Activated naive CD8-positive, alpha-beta T cell treated with anti-CD3 and anti-CD28 coated beads, Interleukin-2, amount 50 U/mL, for 24 hours (primary cell): ENCODE results near the gene CLMP.

ENCODE experiments used
- ATAC-seq: fragments of 150-1000 bp; cut with Tn5 transposase; one replicate; pipeline ENCODE4 v1.10.0; 2021
- DNase-seq: peaks from one replicate; pipeline ENCODE4 v3.0.0; 2021
- H3K27ac Mint-ChIP-seq: one replicate; pipeline ENCODE4 v1.8.0; 2021; ENCODE audit warnings: mild to moderate bottlenecking, mixed read lengths
- H3K27me3 Mint-ChIP-seq: one replicate; pipeline ENCODE4 v1.8.0; 2021; ENCODE audit warnings: mixed read lengths
- H3K36me3 Mint-ChIP-seq: one replicate; pipeline ENCODE4 v1.8.0; 2021; ENCODE audit warnings: low read depth, mixed read lengths
- H3K4me1 Mint-ChIP-seq: one replicate; pipeline ENCODE4 v1.8.0; 2021; ENCODE audit warnings: mixed read lengths
- H3K4me3 Mint-ChIP-seq: one replicate; pipeline ENCODE4 v1.8.0; 2021; ENCODE audit warnings: mild to moderate bottlenecking, moderate library complexity, mixed read lengths
- H3K9me3 Mint-ChIP-seq: one replicate; pipeline ENCODE4 v1.8.0; 2021; ENCODE audit warnings: mixed read lengths

Gene CLMP

DNA sequence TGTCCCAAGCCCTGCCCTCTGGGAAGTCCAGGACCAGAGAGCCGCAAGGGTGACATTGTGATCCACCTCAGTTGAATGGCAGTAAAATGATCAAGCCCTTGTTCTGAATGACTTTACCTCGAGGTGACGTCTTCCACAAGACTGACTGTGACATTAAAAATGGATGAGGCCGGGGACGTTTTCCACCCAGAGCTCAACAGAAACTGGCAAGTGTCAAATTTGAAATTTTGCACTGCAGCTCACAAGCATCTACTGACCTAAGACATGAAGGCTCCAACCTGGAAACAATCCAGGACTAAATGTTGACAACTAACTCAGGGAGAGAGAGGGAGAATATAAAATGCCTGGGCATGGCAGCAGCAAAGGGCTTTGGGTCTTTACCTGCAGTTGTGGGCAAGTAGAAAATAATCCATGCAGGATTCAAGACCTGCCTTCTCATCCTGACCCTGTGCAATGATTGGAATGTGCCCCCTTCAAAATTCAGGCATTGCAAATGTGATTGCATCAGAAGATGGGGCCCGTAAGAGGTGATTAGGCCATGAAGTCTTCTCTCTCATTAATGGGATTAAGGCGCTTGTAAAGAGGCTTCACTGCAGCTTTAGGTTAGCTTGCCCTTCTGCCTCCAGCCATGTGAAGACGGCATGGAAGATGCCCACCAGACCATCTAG, 33.6 kb upstream of the CLMP start:
- DNase-seq = no peak
- H3K4me3 Mint-ChIP-seq = no peak overlapping the region
- H3K36me3 Mint-ChIP-seq = no peaks in the 10 kb centered on the region
- H3K27me3 Mint-ChIP-seq = peaks cover 13% of the 10 kb centered on the region
- H3K4me1 Mint-ChIP-seq = peaks cover 12% of the 10 kb centered on the region
- no peak for ATAC-seq
- no peaks in the 10 kb centered on the region for H3K9me3 Mint-ChIP-seq
- no peak overlapping the region for H3K27ac Mint-ChIP-seq

DNA sequence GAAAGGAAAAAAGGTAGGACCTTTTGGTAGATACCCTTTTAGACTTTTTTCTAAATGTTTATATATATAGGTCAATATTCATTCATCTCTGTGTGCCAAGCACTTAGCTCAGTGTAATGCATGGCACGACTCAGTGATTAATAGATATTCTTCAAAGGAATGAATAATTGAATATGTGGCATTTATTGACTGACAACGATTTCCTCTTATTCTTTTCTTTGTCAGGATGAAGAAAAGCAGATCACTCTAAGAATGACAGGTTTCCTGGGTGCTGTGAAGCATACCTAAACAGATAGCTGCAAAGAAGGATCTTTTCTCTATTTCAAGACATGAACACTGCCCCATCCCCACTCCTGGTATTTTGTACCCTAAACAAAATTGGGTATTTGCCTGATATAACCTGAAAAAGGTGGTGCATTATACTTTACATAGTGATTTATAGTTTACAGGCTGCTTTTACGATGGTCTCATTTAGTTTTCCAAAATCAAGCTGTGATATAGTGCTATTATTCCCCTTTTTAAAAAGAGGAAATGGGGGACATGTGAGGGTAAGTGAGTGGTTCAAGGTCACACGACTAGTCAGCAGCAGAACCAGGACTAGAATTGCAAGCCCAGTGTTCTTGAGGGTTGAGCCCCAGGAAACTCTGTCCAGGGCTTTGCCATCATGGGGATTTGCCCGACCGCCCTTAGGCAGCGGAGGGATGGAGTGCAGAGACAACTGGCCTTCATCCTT, 32.9 kb upstream of the CLMP start:
- H3K4me1 Mint-ChIP-seq = peaks cover 5% of the 10 kb centered on the region
- no peak overlapping the region for H3K27ac Mint-ChIP-seq
- H3K36me3 Mint-ChIP-seq = no peaks in the 10 kb centered on the region
- peaks cover 13% of the 10 kb centered on the region for H3K27me3 Mint-ChIP-seq
- ATAC-seq (no peak), DNase-seq (no peak)
- H3K4me3 Mint-ChIP-seq = no peak overlapping the region
- H3K9me3 Mint-ChIP-seq = peaks cover 3% of the 10 kb centered on the region

DNA sequence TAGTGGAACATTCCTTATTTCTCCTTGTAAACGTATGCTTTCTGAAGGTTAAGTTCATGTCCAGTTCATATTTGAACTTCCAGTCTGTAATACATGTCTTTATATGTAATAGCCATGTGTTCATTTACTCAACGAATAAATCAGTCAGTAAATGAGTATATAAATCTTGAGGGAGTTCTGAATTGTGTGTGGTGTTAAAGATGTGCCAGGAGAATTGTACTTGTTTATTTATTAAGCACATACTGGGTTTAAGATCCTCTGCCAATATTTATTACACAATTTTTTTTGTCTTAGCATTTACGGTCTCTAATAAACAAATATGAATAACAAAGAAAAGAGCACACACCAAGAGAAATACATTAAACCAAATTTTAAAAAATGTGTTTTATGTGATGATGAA, 26.5 kb upstream of the CLMP start:
- DNase-seq (no peak), ATAC-seq (no peak)
- Mint-ChIP-seq H3K27ac (no peak overlapping the region), H3K36me3 (no peaks in the 10 kb centered on the region), H3K4me1 (no peaks in the 10 kb centered on the region), H3K4me3 (no peak overlapping the region), H3K27me3 (peaks cover 16% of the 10 kb centered on the region), H3K9me3 (peaks cover 17% of the 10 kb centered on the region)

DNA sequence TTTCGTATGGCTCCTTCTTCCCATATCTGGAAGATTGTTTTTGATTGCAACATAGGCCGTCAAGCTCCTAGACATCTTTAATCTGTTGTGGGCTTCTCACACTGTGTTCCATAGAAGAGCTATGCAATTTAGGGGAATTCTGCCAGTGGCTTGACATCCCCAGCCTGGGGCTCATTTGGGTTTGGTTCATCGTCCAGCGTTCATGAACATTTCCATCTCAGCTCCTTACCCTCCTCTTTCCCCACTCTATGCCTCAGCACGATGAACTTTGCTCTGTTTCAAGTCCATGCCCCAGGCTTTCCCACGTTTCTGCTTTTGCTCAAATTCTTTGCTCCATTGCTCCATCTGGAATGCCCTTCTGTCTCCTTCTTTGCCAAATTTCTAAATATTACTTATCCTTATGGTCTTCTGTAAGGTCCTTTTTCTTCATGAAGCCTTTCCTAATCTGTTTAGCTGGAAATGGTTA, 26.1 kb upstream of the CLMP start:
- H3K27me3 Mint-ChIP-seq = peaks cover 14% of the 10 kb centered on the region
- H3K36me3 Mint-ChIP-seq = no peaks in the 10 kb centered on the region
- ATAC-seq (no peak), DNase-seq (no peak)
- H3K9me3 Mint-ChIP-seq = peaks cover 17% of the 10 kb centered on the region
- no peak overlapping the region for H3K27ac Mint-ChIP-seq
- H3K4me3 Mint-ChIP-seq = no peak overlapping the region
- no peaks in the 10 kb centered on the region for H3K4me1 Mint-ChIP-seq

- Mint-ChIP-seq H3K27ac (no peak overlapping the region), H3K4me1 (no peaks in the 10 kb centered on the region), H3K36me3 (no peaks in the 10 kb centered on the region), H3K4me3 (no peak overlapping the region), H3K27me3 (peaks cover 10% of the 10 kb centered on the region), H3K9me3 (peaks cover 17% of the 10 kb centered on the region)
- ATAC-seq (no peak), DNase-seq (no peak)
Measured at GRCh38 chr11:123219066-123219690, 24.1 kb upstream of the CLMP start.

- no peaks in the 10 kb centered on the region for H3K36me3 Mint-ChIP-seq
- H3K27me3 Mint-ChIP-seq = peaks cover 11% of the 10 kb centered on the region
- no peak for DNase-seq
- H3K9me3 Mint-ChIP-seq = peaks cover 17% of the 10 kb centered on the region
- no peak for ATAC-seq
- H3K4me1 Mint-ChIP-seq = no peaks in the 10 kb centered on the region
- H3K27ac Mint-ChIP-seq = no peak overlapping the region
- no peak overlapping the region for H3K4me3 Mint-ChIP-seq
Measured at GRCh38 chr11:123218451-123218850, 23.4 kb upstream of the CLMP start.

GRCh38 chr11:123217897-123218296, 22.8 kb upstream of the CLMP start:
- no peak overlapping the region for H3K27ac Mint-ChIP-seq
- H3K9me3 Mint-ChIP-seq = peaks cover 13% of the 10 kb centered on the region
- H3K27me3 Mint-ChIP-seq = peaks cover 14% of the 10 kb centered on the region
- no peaks in the 10 kb centered on the region for H3K4me1 Mint-ChIP-seq
- H3K4me3 Mint-ChIP-seq = no peak overlapping the region
- DNase-seq (no peak), ATAC-seq (no peak)
- H3K36me3 Mint-ChIP-seq = no peaks in the 10 kb centered on the region

DNA sequence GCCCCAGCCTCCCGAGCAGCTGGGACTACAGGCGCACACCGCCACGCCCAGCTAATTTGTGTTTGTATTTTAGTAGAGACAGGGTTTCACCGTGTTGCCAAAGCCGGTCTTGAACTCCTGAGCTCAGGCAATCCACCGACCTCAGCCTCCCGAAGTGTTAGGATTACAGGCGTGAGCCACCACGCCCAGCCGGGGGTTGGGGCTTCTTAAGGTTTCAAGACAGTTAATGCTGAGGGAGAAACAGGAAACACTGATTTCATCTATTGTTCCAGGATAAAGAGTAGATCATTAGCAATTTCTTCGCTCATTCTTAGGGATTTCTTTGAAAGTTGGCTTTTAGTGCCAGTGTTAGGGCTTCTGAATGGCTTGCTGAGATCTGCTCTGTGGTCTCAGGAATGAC, 21.2 kb upstream of the CLMP start:
- DNase-seq (no peak), ATAC-seq (no peak)
- Mint-ChIP-seq H3K4me1 (no peaks in the 10 kb centered on the region), H3K4me3 (no peak overlapping the region), H3K9me3 (peaks cover 2% of the 10 kb centered on the region), H3K36me3 (no peaks in the 10 kb centered on the region), H3K27ac (no peak overlapping the region), H3K27me3 (peaks cover 24% of the 10 kb centered on the region)

DNA sequence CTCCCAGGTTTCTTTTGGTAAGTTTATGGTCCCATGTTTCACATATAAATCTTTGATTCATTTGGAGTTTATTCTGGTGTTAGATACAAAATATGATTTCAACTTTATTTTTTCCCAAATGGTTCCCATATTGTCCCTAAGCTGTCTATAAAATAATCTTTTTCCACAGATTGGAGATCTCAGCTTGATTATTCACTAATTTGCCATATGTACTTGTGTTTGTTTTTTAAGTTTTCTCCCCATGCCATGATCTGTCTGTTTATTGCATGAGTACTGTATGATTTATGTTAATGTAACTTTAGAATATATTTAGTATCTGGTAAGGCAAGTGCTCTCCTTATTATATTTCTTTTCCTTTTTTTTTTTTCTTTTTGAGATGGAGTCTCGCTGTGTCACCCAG, 19.9 kb upstream of the CLMP start:
- no peak for DNase-seq
- Mint-ChIP-seq H3K4me1 (no peaks in the 10 kb centered on the region), H3K4me3 (no peak overlapping the region), H3K36me3 (no peaks in the 10 kb centered on the region), H3K27ac (no peak overlapping the region), H3K27me3 (peaks cover 28% of the 10 kb centered on the region), H3K9me3 (no peaks in the 10 kb centered on the region)
- no peak for ATAC-seq

DNA sequence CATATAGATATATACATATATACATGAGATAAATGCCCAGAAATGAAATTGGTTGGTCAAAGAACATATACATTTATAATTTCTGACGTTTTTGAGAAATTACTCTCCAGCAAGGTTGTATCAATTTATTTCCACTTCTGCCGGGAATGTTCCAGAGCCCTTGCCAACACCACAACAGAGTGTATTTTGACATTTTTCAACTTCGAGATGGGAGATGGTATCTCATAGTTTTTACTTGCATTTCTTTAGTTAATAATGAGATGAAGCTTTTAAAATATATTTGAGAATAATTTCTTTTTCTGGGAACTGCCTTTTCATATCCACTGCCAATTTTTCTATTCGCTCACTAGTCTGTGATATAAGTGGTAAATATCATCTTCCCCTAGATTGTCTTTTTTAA, 19.3 kb upstream of the CLMP start:
- ATAC-seq = no peak
- no peak for DNase-seq
- no peak overlapping the region for H3K27ac Mint-ChIP-seq
- peaks cover 28% of the 10 kb centered on the region for H3K27me3 Mint-ChIP-seq
- no peaks in the 10 kb centered on the region for H3K9me3 Mint-ChIP-seq
- no peaks in the 10 kb centered on the region for H3K36me3 Mint-ChIP-seq
- H3K4me1 Mint-ChIP-seq = no peaks in the 10 kb centered on the region
- H3K4me3 Mint-ChIP-seq = no peak overlapping the region

GRCh38 chr11:123213307-123213771, 18.3 kb upstream of the CLMP start:
- Mint-ChIP-seq H3K9me3 (no peaks in the 10 kb centered on the region), H3K27ac (no peak overlapping the region)

DNA sequence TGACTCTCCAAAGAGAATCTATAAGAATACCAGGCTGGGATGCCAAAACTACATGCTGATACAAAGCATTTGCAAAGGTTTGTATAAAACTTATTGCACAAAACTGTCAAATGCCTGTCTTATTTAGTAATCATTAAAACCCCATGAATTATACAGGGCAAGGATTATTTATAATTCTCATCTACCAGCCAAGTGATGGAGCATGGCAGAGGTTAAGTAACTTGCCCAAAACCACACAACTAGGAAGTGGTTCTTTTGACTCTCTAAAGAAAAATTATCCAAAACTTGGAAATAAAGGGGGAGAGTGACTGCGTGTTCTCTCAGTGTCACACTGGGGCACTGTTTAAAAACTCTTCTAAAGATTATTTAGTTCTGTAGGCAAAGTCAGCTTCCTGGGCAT, 17.4 kb upstream of the CLMP start:
- Mint-ChIP-seq H3K27ac (no peak overlapping the region), H3K4me3 (no peak overlapping the region), H3K4me1 (no peaks in the 10 kb centered on the region), H3K9me3 (no peaks in the 10 kb centered on the region), H3K27me3 (peaks cover 31% of the 10 kb centered on the region), H3K36me3 (no peaks in the 10 kb centered on the region)
- DNase-seq (no peak), ATAC-seq (no peak)

More at GRCh38 chr11:123213307-123213771, 18.3 kb upstream of the CLMP start:
- Mint-ChIP-seq H3K36me3 (no peaks in the 10 kb centered on the region), H3K4me1 (no peaks in the 10 kb centered on the region), H3K27me3 (peaks cover 29% of the 10 kb centered on the region), H3K4me3 (no peak overlapping the region)
- ATAC-seq (no peak), DNase-seq (no peak)

DNA sequence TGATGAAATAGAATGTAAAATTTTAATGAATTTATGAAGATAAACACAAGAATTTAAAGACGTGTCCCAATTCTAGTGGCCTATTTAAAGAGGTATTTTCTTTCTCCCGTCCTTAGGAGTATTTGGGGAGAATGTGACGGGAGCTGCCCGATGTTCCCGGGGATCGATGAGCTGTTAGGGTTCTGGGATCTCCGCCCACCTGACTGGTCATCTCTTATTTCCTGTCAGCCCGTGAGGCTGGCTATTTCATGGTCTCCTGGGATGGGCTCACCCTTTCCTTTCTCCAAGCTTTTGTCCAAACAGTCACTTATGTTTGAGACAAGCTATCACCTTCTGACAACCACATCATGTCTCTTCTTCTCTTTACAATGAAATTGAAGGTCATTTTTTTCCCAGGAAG, 16.9 kb upstream of the CLMP start:
- Mint-ChIP-seq H3K4me3 (no peak overlapping the region), H3K9me3 (no peaks in the 10 kb centered on the region), H3K27me3 (peaks cover 35% of the 10 kb centered on the region), H3K27ac (no peak overlapping the region), H3K4me1 (no peaks in the 10 kb centered on the region), H3K36me3 (no peaks in the 10 kb centered on the region)
- DNase-seq = no peak
- no peak for ATAC-seq

DNA sequence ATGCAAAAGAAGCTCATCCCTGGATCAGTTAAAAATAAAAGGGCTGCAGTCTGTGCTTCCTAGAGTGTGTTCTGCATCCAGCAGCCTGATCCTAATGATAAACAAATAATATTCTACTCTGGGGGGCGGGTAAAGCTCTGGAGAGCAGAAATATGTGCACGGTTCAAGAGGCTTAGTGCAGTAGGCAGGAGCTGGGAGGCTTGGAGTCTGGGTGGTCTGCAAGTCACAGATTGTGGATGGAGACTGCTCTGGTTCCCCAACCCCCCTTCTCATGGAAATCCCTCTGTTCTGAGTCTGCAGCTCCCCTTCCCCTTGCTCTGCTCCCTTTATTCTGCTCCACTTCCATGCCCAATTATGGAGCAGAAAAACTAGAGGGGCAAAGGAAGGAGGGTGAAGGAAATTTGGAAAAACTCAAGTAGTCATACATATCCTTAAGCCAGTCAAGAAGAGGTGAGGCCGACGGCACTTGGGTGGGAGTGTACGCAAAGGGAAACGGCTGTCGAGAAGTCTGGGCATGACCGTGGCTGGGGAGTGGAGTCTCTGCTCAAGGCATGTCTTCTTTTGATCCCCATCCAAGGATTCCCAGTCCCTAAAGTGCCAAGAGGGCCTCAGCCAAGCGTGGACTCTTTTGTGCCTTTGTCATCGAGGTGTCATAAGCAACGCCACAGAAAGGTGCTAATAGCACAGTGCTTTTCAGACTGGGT, 16.3 kb upstream of the CLMP start:
- Mint-ChIP-seq H3K4me3 (no peak overlapping the region), H3K36me3 (no peaks in the 10 kb centered on the region), H3K4me1 (no peaks in the 10 kb centered on the region), H3K9me3 (no peaks in the 10 kb centered on the region), H3K27ac (no peak overlapping the region), H3K27me3 (peaks cover 38% of the 10 kb centered on the region)
- DNase-seq (no peak), ATAC-seq (no peak)
